ENCODE data around the gene TUBGCP6. TPM values are rescaled to one million over a fixed set of nuclear protein-coding genes. Genes with fewer than 3 reads are reported as not detected.

Gene TUBGCP6
- polyA plus RNA-seq, 10 donors, result 15.8 to 38.6 (median 24.1) TPM

GRCh38 chr22:50183141-50183971 is 61.5 kb downstream of the TUBGCP6 start:
- no peak for DNase-seq

- no peak for DNase-seq
Measured at GRCh38 chr22:50182176-50183081, 62.4 kb downstream of the TUBGCP6 start.

- DNase-seq, result no peak
Measured at GRCh38 chr22:50180727-50181521, 63.9 kb downstream of the TUBGCP6 start.

- DNase-seq, result no peak
Measured at GRCh38 chr22:50179937-50180726, 64.7 kb downstream of the TUBGCP6 start.

- no peak for DNase-seq
Measured at GRCh38 chr22:50178871-50179869, 65.7 kb downstream of the TUBGCP6 start.

- no peak for DNase-seq
Measured at GRCh38 chr22:50178471-50178864, 66.4 kb downstream of the TUBGCP6 start.

- no peak for DNase-seq
Measured at GRCh38 chr22:50177537-50178470, 67.0 kb downstream of the TUBGCP6 start.

GRCh38 chr22:50176850-50177536 is 67.8 kb downstream of the TUBGCP6 start:
- no peak for DNase-seq

- DNase-seq, result no peak
Measured at GRCh38 chr22:50175921-50176849, 68.6 kb downstream of the TUBGCP6 start.

GRCh38 chr22:50175191-50175461 is 69.7 kb downstream of the TUBGCP6 start:
- no peak for DNase-seq

GRCh38 chr22:50174382-50175190 is 70.2 kb downstream of the TUBGCP6 start:
- no peak for DNase-seq

GRCh38 chr22:50173983-50174355 is 70.9 kb downstream of the TUBGCP6 start:
- no peak for DNase-seq

- no peak for DNase-seq
Measured at GRCh38 chr22:50173311-50173982, 71.4 kb downstream of the TUBGCP6 start.

GRCh38 chr22:50171965-50172421 is 72.8 kb downstream of the TUBGCP6 start:
- DNase-seq, result no peak

- DNase-seq, result no peak
Measured at GRCh38 chr22:50171319-50171964, 73.4 kb downstream of the TUBGCP6 start.
